Esophagus squamous epithelium (tissue), 5 donors: ENCODE results near the gene ADARB2. TPM values are rescaled to one million over a fixed set of nuclear protein-coding genes. Genes with fewer than 3 reads are reported as not detected.
"Not testable (repeated sequence)": the region's sequence is repeated elsewhere in the genome, so short reads cannot be mapped to it uniquely, and the experiment has no call there.

Source experiments
- DNase-seq: peaks from one replicate; lab custom pipeline; 2025; lab: John Stamatoyannopoulos, UW
- H3K27ac ChIP-seq, 4 donors: fragments of 200-600 bp; sonication (generic); one replicate each; pipeline ENCODE4 v1.5.1; 2016 to 2019; ENCODE audit warnings: mild to moderate bottlenecking in 1 of 4
- H3K27me3 ChIP-seq, 4 donors: fragments of 200-600 bp; sonication (generic); 1 replicate in 3 of 4; 2 replicates in 1 of 4; pipeline versions ENCODE4 v1.5.1 to v1.6.0; 2017 to 2021; ENCODE audit warnings: antibody characterized with exemption in 1 of 4
- H3K36me3 ChIP-seq, 3 donors: fragments of 200-600 bp; sonication (generic); one replicate each; pipeline ENCODE4 v1.5.1; 2016 to 2019
- H3K4me1 ChIP-seq, 3 donors: fragments of 200-600 bp; sonication (generic); one replicate each; pipeline ENCODE4 v1.5.1; 2017 to 2019
- H3K4me3 ChIP-seq, 4 donors: fragments of 200-600 bp; sonication (generic); 1 replicate in 3 of 4; 2 replicates in 1 of 4; pipeline ENCODE4 v1.5.1; 2016 to 2019; ENCODE audit warnings: mild to moderate bottlenecking in 2 of 4, moderate library complexity in 1 of 4
- H3K9me3 ChIP-seq, 3 donors: fragments of 200-600 bp; sonication (generic); one replicate each; pipeline ENCODE4 v1.5.1; 2016 to 2019
- CTCF ChIP-seq, 6 experiments: fragments of 450-650 bp in 4 of 6; fragments of 200-600 bp in 2 of 6; sonication (generic) in 2 of 6; IDR thresholded peaks; one replicate each; pipeline ENCODE4 v1.5.1; 2016 to 2019; ENCODE audit warnings: antibody characterized with exemption in 6 of 6, mild to moderate bottlenecking in 4 of 6, moderate library complexity in 4 of 6
- POLR2A ChIP-seq, 4 donors: fragments of 450-650 bp; IDR thresholded peaks; one replicate each; pipeline ENCODE4 v1.6.1; 2017; ENCODE audit warnings: antibody characterized with exemption in 4 of 4, mild to moderate bottlenecking in 4 of 4, moderate library complexity in 3 of 4
- WGBS, 2 donors: methylation state at CpG; one replicate each; pipeline ENCODE4 v1.1.5; 2018; 5-methylcytosine and 5-hydroxymethylcytosine counted together
- intact Hi-C: fragments of 100-400 bp; cut with DNase I; formaldehyde crosslinking; loops from one replicate; pipeline ENCODE4 v1.15.0; 2022
- total RNA-seq, 4 donors: library from RNA; depleted of rRNA; stranded (reverse); fragments of >200 nt; gene quantifications; one replicate each; pipeline ENCODE4 v1.1.0, GENCODE V29; 2016
- donor health status: DM: yes; HTN: yes; CAD: no.

Gene ADARB2
- total RNA-seq, 4 donors from 2014 or later = 0.21 to 3.5 (median 1.5) TPM

GRCh38 chr10:1776127-1776662 is 38.9 kb upstream of the ADARB2 start:
- WGBS, 2 donors = 87 to 94% methylated on average over 13 to 14 of the region's 14 CpGs
- intact Hi-C loops = no loop called here

GRCh38 chr10:1774796-1775195 is 37.5 kb upstream of the ADARB2 start:
- TF ChIP-seq CTCF (IDR thresholded peaks at IDR 0.05) = no peak
- TF ChIP-seq POLR2A (IDR thresholded peaks at IDR 0.05) = no peak
- H3K4me3 ChIP-seq = no peak overlapping the region

More at GRCh38 chr10:1776127-1776662, 38.9 kb upstream of the ADARB2 start:
- H3K36me3 ChIP-seq = no peaks in the 10 kb centered on the region
- no peak for TF ChIP-seq CTCF (IDR thresholded peaks at IDR 0.05)
- no peak for TF ChIP-seq POLR2A (IDR thresholded peaks at IDR 0.05)
- no peak for DNase-seq
- H3K9me3 ChIP-seq = no peaks in the 10 kb centered on the region
- no peak overlapping the region for H3K4me3 ChIP-seq
- H3K27ac ChIP-seq = no peak overlapping the region
- peaks cover 0 to 8% (median 0%) of the 10 kb centered on the region in 4 donors for H3K27me3 ChIP-seq
- no peaks in the 10 kb centered on the region for H3K4me1 ChIP-seq

GRCh38 chr10:1773204-1773603 is 35.9 kb upstream of the ADARB2 start:
- H3K4me3 ChIP-seq, H3K36me3 ChIP-seq, intact Hi-C loops, H3K4me1 ChIP-seq, DNase-seq, H3K9me3 ChIP-seq, H3K27me3 ChIP-seq, H3K27ac ChIP-seq: not testable (repeated sequence)
- WGBS, 2 donors = 74 to 89% methylated on average over 7 to 11 of the region's 23 CpGs

More at GRCh38 chr10:1774796-1775195, 37.5 kb upstream of the ADARB2 start:
- H3K27ac ChIP-seq = no peak overlapping the region
- DNase-seq = no peak
- intact Hi-C loops = no loop called here
- no peaks in the 10 kb centered on the region for H3K9me3 ChIP-seq
- peaks cover 0 to 4% (median 0%) of the 10 kb centered on the region in 4 donors for H3K27me3 ChIP-seq
- no peaks in the 10 kb centered on the region for H3K4me1 ChIP-seq
- 44 to 54% methylated on average over 5 of the region's 5 CpGs for WGBS, 2 donors
- H3K36me3 ChIP-seq = no peaks in the 10 kb centered on the region

GRCh38 chr10:1766049-1766448 is 28.7 kb upstream of the ADARB2 start:
- DNase-seq = no peak
- no peak for TF ChIP-seq CTCF (IDR thresholded peaks at IDR 0.05)
- TF ChIP-seq POLR2A (IDR thresholded peaks at IDR 0.05) = no peak
- Histone ChIP-seq H3K4me1 (no peaks in the 10 kb centered on the region), H3K36me3 (no peaks in the 10 kb centered on the region), H3K9me3 (no peaks in the 10 kb centered on the region), H3K4me3 (no peak overlapping the region), H3K27ac (no peak overlapping the region), H3K27me3 (no peaks in the 10 kb centered on the region)
- intact Hi-C loops = no loop called here
- 92 to 100% methylated on average over 3 to 6 of the region's 10 CpGs for WGBS, 2 donors

- H3K27me3 ChIP-seq = no peaks in the 10 kb centered on the region
- WGBS, 2 donors = 52 to 53% methylated on average over 8 of the region's 8 CpGs
- no peaks in the 10 kb centered on the region for H3K36me3 ChIP-seq
- no peaks in the 10 kb centered on the region for H3K4me1 ChIP-seq
- TF ChIP-seq POLR2A (IDR thresholded peaks at IDR 0.05) = no peak
- no peak for TF ChIP-seq CTCF (IDR thresholded peaks at IDR 0.05)
- H3K9me3 ChIP-seq = peaks cover 0 to 7% (median 0%) of the 10 kb centered on the region in 3 donors
- DNase-seq = no peak
- H3K27ac ChIP-seq = no peak overlapping the region
- H3K4me3 ChIP-seq = no peak overlapping the region
- intact Hi-C loops = no loop called here
Measured at GRCh38 chr10:1762076-1762475, 24.8 kb upstream of the ADARB2 start.
